ENCODE results near the gene MUC5AC. TPM values are rescaled to one million over a fixed set of nuclear protein-coding genes. Genes with fewer than 3 reads are reported as not detected.

The MUC5AC gene
- total RNA-seq, 2 experiments from 2014 or later: not detected

- ChIA-PET POLR2A (interaction anchor here (0.6 kb wide), 1 partner anchor 189 kb away, joined by 3 read pairs; no protein-coding TSS in a partner anchor), CTCF (ENCODE audit: unreplicated experiment) (no interaction called here)
- intact Hi-C loops (cut with micrococcal nuclease; ENCODE audit: unreplicated experiment): no loop called here
- no peaks in the 10 kb centered on the region for H3K4me1 ChIP-seq (ENCODE audit: insufficient read depth, low read length, poor library complexity, severe bottlenecking)
- H3K4me3 ChIP-seq (ENCODE audit: low read depth, low read length, poor library complexity, severe bottlenecking): no peak overlapping the region
- H3K9me3 ChIP-seq (ENCODE audit: low read length): no peaks in the 10 kb centered on the region
- H3K27ac ChIP-seq (ENCODE audit: low read depth, low read length, poor library complexity, severe bottlenecking): no peak overlapping the region
- no peak for DNase-seq (ENCODE audit: low spot score)
- H3K36me3 ChIP-seq (ENCODE audit: insufficient read depth, low read length): no peaks in the 10 kb centered on the region
- H2AFZ ChIP-seq (ENCODE audit: low read length): no peak overlapping the region
- no peak overlapping the region for H3K4me2 ChIP-seq (ENCODE audit: low read length)
- no peak for TF ChIP-seq EZH2phosphoT487 (IDR thresholded peaks at IDR 0.05; ENCODE audit: borderline replicate concordance, low read depth, low read length)
- no peak for TF ChIP-seq CTCF (conservative IDR thresholded peaks at IDR 0.05; ENCODE audit: low read length)
- no peaks in the 10 kb centered on the region for H4K20me1 ChIP-seq (ENCODE audit: insufficient read depth, low read length)
- H3K9me2 ChIP-seq (ENCODE audit: insufficient read depth, low read length): no peaks in the 10 kb centered on the region
- no peaks in the 10 kb centered on the region for H3K79me2 ChIP-seq (ENCODE audit: insufficient read depth, low read depth, low read length)
- BruUV-seq (replicated peaks): no TSS peak
Measured at GRCh38 chr11:1140642-1141490, 16.9 kb upstream of the MUC5AC start.

- TF ChIP-seq CTCF (conservative IDR thresholded peaks at IDR 0.05; ENCODE audit: low read length): no peak
- no peak overlapping the region for H2AFZ ChIP-seq (ENCODE audit: low read length)
- H3K9me3 ChIP-seq (ENCODE audit: low read length): no peaks in the 10 kb centered on the region
- no peaks in the 10 kb centered on the region for H3K79me2 ChIP-seq (ENCODE audit: insufficient read depth, low read depth, low read length)
- H3K36me3 ChIP-seq (ENCODE audit: insufficient read depth, low read length): no peaks in the 10 kb centered on the region
- no peaks in the 10 kb centered on the region for H3K4me1 ChIP-seq (ENCODE audit: insufficient read depth, low read length, poor library complexity, severe bottlenecking)
- H3K4me3 ChIP-seq (ENCODE audit: low read depth, low read length, poor library complexity, severe bottlenecking): no peak overlapping the region
- ChIA-PET POLR2A (no interaction called here), CTCF (ENCODE audit: unreplicated experiment) (no interaction called here)
- intact Hi-C loops (cut with micrococcal nuclease; ENCODE audit: unreplicated experiment): no loop called here
- H3K4me2 ChIP-seq (ENCODE audit: low read length): no peak overlapping the region
- H3K9me2 ChIP-seq (ENCODE audit: insufficient read depth, low read length): no peaks in the 10 kb centered on the region
- DNase-seq (ENCODE audit: low spot score): no peak
- no peak overlapping the region for H3K27ac ChIP-seq (ENCODE audit: low read depth, low read length, poor library complexity, severe bottlenecking)
- H4K20me1 ChIP-seq (ENCODE audit: insufficient read depth, low read length): no peaks in the 10 kb centered on the region
- no TSS peak for BruUV-seq (replicated peaks)
Measured at GRCh38 chr11:1146365-1146764, 11.4 kb upstream of the MUC5AC start.

GRCh38 chr11:1147792-1148191 lies 10.0 kb upstream of the MUC5AC start:
- Histone ChIP-seq H3K27ac (ENCODE audit: low read depth, low read length, poor library complexity, severe bottlenecking) (no peak overlapping the region), H3K4me1 (ENCODE audit: insufficient read depth, low read length, poor library complexity, severe bottlenecking) (no peaks in the 10 kb centered on the region), H3K36me3 (ENCODE audit: insufficient read depth, low read length) (no peaks in the 10 kb centered on the region), H4K20me1 (ENCODE audit: insufficient read depth, low read length) (no peaks in the 10 kb centered on the region), H3K4me3 (ENCODE audit: low read depth, low read length, poor library complexity, severe bottlenecking) (no peak overlapping the region), H3K9me3 (ENCODE audit: low read length) (no peaks in the 10 kb centered on the region), H2AFZ (ENCODE audit: low read length) (no peak overlapping the region), H3K9me2 (ENCODE audit: insufficient read depth, low read length) (no peaks in the 10 kb centered on the region), H3K4me2 (ENCODE audit: low read length) (no peak overlapping the region), H3K79me2 (ENCODE audit: insufficient read depth, low read depth, low read length) (no peaks in the 10 kb centered on the region)
- no peak for TF ChIP-seq CTCF (conservative IDR thresholded peaks at IDR 0.05; ENCODE audit: low read length)
- TF ChIP-seq EZH2phosphoT487 (IDR thresholded peaks at IDR 0.05; ENCODE audit: borderline replicate concordance, low read depth, low read length): no peak
- CTCF ChIA-PET (ENCODE audit: unreplicated experiment): no interaction called here
- BruUV-seq (replicated peaks): no TSS peak
- DNase-seq (ENCODE audit: low spot score): no peak
- POLR2A ChIA-PET: no interaction called here
- intact Hi-C loops (cut with micrococcal nuclease; ENCODE audit: unreplicated experiment): no loop called here

Data from OCI-LY7 (cell line).